Activated CD4-positive, alpha-beta T cell treated with anti-CD3 and anti-CD28 coated beads, Interleukin-2, amount 50 U/mL, for 4 hours (primary cell): Measurements from ENCODE around the gene HTRA3.
"Not testable (repeated sequence)": the region's sequence is repeated elsewhere in the genome, so short reads cannot be mapped to it uniquely, and the experiment has no call there.

Source experiments
- DNase-seq, 2 experiments: peaks; one replicate each; pipeline ENCODE4 v3.0.0-alpha.2; 2020

Gene HTRA3

GRCh38 chr4:8349236-8349635, 79.7 kb downstream of the HTRA3 start:
- not testable (repeated sequence) for DNase-seq

- no peak for DNase-seq
Observed at GRCh38 chr4:8349664-8350236, 80.2 kb downstream of the HTRA3 start.

GRCh38 chr4:8350352-8350751, 80.8 kb downstream of the HTRA3 start:
- no peak for DNase-seq

- DNase-seq, result no peak
Observed at GRCh38 chr4:8350841-8351461, 81.4 kb downstream of the HTRA3 start.

DNA sequence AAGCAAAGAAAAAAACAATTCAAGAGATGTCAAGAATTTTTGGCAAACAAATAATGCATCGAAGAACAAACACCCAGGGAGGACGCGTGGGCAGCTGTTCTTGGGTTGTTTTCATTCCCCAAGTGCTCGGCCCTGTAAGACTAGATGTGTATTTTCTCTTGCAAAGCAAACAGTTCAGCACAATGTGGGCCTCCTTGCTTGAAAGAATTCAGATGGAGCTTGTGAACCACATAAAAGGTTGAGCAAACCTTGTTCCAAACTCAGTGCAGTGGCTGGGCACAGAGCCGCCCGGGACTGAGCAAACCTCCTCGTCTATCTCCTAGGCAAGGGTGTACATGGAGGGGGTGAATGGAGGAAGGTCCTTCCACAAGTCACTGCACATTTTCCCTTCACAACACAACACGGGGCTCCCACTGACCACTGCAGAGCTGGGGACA, 82.4 kb downstream of the HTRA3 start:
- DNase-seq, result no peak

DNA sequence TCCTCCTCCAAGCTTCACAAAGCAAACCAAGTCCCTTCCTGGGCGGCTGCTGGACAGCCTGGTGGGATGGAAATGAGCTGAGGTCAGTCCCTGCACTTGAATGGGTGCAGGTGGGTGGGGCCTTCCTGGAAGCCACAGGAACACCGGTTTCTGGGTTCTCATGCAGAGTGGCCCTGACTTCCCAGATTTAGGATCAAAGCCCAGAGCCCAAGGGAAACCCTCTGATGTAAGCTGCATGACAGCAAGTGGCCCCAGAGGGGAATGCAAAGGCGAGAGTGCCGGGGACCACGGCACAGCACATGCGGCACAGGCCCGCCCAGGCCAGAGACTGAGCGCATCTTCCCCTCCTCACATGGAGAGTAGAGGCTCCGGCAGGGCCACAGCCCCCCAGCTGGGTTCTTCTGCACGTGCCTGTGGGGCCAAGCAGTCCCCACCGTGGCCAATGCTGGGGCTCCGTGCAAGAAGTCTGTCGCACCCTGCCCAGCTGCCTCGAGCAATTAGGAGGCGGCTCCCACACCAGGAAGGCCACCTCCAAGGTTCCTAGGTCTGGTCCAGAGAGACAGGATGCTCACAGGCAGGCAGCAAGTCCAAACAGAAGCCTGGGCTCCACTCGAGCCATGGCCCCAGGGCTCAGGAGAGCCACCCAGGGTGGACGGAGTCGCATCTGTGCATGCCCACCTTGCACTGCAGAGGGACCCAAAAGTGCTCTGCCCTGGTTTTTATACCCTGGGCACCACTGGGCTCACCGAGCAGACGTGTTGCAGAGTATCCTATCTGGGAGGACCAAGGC, 83.0 kb downstream of the HTRA3 start:
- DNase-seq, result no peak

GRCh38 chr4:8353158-8353669, 83.7 kb downstream of the HTRA3 start:
- DNase-seq, result no peak

GRCh38 chr4:8353912-8354453, 84.4 kb downstream of the HTRA3 start:
- no peak for DNase-seq

GRCh38 chr4:8355306-8355705, 85.8 kb downstream of the HTRA3 start:
- no peak for DNase-seq

DNA sequence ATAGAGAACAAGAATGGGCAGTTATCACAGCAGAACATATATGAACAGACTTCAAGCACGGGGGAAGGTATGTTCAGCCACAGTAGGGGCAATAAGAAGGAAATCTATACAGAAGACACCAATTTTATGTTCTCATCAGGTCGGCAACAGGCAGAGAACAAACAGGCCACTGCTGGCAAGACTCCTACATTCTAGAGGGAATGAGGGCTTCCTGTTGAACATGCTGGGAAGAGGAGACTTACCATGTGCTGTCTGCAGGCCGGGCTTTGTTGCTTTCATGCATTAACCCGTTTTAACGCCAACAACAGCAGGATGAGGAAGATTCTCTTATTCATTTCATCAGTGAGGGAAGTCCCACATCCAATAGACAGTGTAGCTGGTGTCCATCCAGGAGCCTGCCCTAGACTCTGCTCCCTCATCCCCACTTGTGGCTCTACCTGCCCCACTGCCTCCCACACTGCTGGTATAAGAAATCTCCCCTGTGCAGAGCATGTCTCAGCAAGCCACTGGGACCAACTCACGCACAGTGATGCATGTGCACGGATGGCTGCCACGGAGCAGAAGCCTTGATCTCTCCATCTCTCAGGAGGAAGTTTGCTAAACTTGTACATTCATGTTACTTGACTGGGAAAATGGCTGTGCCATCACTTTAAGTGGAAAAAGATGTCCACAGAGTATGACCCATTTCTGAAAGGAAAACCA, 86.5 kb downstream of the HTRA3 start:
- no peak for DNase-seq
